Endothelial cell of umbilical vein (primary cell): ENCODE measurements around the gene CARD10.

ENCODE experiments used
- CTCF ChIP-seq, 2 donors: IDR thresholded peaks; 1 replicate in 1 of 2; 2 replicates in 1 of 2; pipeline ENCODE4 v1.5.1; 2011; ENCODE audit warnings: low read length in 2 of 2, mild to moderate bottlenecking in 2 of 2, moderate library complexity in 2 of 2, control low read depth in 1 of 2, inconsistent platforms in 1 of 2, low read depth in 1 of 2; ENCODE audit not compliant: insufficient read depth in 1 of 2; ENCODE audit errors: extremely low read depth in 1 of 2
- EZH2 ChIP-seq: IDR thresholded peaks from 2 replicates; pipeline ENCODE4 v1.6.1; 2012; ENCODE audit warnings: borderline replicate concordance, low read depth, mild to moderate bottlenecking, moderate library complexity, low read length, inconsistent platforms; ENCODE audit not compliant: severe bottlenecking
- FOS ChIP-seq: IDR thresholded peaks from 2 replicates; pipeline ENCODE4 v1.6.1; 2011; ENCODE audit warnings: mild to moderate bottlenecking, low read length, moderate library complexity, borderline replicate concordance; ENCODE audit not compliant: insufficient read depth
- GATA2 ChIP-seq: IDR thresholded peaks from 2 replicates; pipeline ENCODE4 v1.7.0; 2011; ENCODE audit warnings: low read depth, mild to moderate bottlenecking, moderate library complexity, mixed read lengths, low read length; ENCODE audit not compliant: insufficient read length, insufficient read depth
- JUN ChIP-seq: IDR thresholded peaks from 2 replicates; pipeline ENCODE4 v1.6.1; 2011; ENCODE audit warnings: borderline replicate concordance, low read depth; ENCODE audit not compliant: insufficient read length, insufficient read depth
- MAX ChIP-seq: IDR thresholded peaks from 2 replicates; pipeline ENCODE4 v1.6.1; 2011; ENCODE audit not compliant: insufficient read depth, insufficient read length
- MYC ChIP-seq: IDR thresholded peaks from one replicate; pipeline ENCODE4 v1.6.1; 2011; ENCODE audit warnings: mild to moderate bottlenecking, low read depth, low read length
- POLR2A ChIP-seq: IDR thresholded peaks from 2 replicates; pipeline ENCODE4 v1.6.1; 2012; ENCODE audit warnings: low read depth, mild to moderate bottlenecking, control low read depth, low read length
- POLR2AphosphoS5 ChIP-seq: IDR thresholded peaks from 2 replicates; pipeline ENCODE4 v1.6.1; 2012; ENCODE audit warnings: low read depth, mild to moderate bottlenecking, control low read depth, low read length, moderate library complexity; ENCODE audit not compliant: insufficient read depth

GRCh38 chr22:37454857-37455686 is 64.1 kb downstream of the CARD10 start:
- TF ChIP-seq CTCF (IDR thresholded peaks at IDR 0.05; ENCODE audit: extremely low read depth in 1 of 2, insufficient read depth in 1 of 2, low read depth in 1 of 2, low read length in 2 of 2) (no peak), MAX (peak; percentile 84), MYC (peak; percentile 68), POLR2AphosphoS5 (peak; percentile 80), POLR2A (no peak), EZH2 (no peak), JUN (peak; percentile 88), GATA2 (peak; percentile 84), FOS (peak; percentile 96)
